ENCODE results near the gene TPT1.
"Not testable (repeated sequence)": the region's sequence is repeated elsewhere in the genome, so short reads cannot be mapped to it uniquely, and the experiment has no call there.

- not testable (repeated sequence) for TF ChIP-seq CTCF, POLR2A (IDR thresholded peaks at IDR 0.05)
Measured at GRCh38 chr13:45376651-45377050, 35.7 kb upstream of the TPT1 start.
